CD4-positive, alpha-beta T cell treated with Interleukin-1 beta for 1 hour (primary cell): ENCODE results near the gene ANGPTL2.
"Not testable (repeated sequence)": the region's sequence is repeated elsewhere in the genome, so short reads cannot be mapped to it uniquely, and the experiment has no call there.

Source experiments
- DNase-seq, 2 donors: peaks; one replicate each; pipeline ENCODE4 v3.0.0-alpha.2; 2020 to 2022

The ANGPTL2 gene

DNA sequence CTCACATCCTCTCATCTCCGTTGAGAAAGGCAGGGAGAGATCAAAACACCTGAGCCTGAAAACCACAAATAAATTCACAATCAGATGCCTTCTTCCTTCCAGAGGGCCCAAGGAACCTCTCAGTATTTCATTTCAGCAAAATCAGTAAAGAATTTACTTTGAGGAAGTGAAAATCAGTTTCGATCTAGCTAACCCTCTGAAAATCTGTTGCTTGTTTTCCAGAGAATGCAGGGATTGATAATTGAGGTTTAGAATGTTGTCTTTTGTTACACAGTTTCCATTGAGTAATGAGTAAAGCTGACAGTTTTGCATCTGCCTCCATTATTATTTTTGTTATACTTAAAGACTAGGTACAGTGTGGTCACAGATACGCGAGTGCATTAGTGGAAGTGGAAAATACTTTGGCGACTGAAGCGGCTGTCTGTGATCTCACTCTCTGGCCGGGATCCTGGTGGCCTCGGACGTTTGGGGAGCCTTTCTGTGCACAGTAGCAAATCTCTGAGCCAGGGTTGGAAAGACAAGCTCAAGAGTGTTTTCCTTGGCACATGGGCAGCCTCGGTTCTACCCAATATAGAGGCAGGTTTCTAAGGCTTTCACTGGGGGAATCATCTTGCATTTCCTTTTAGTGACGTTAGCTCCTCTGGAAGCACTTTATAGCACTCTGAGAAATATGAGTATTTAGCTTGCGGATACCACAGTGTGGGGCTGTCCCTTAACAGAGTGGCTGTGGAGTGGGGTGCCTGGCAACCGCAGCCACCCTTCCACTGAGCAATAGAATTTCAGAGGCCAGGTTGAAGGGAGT, 32.2 kb upstream of the ANGPTL2 start:
- DNase-seq: no peak

DNA sequence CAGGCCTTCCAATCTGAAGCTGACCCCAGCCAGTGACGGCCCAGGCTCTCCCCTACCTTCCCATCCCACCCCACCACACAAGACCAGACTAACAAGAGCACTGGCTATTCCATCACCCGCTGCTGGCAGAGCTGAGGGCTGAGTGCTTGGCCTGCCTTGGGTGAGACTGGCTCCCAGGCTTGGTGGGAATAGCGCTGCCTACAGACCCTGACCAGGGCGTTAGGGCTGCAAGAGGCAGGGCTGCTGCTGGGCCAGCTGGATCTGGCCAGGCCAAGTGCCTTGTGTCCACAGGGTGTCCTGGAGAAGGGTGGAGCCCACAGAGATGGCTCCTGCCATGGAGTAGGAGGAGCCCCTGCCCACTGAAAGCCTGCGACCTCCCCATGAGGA, 31.6 kb upstream of the ANGPTL2 start:
- no peak for DNase-seq

DNA sequence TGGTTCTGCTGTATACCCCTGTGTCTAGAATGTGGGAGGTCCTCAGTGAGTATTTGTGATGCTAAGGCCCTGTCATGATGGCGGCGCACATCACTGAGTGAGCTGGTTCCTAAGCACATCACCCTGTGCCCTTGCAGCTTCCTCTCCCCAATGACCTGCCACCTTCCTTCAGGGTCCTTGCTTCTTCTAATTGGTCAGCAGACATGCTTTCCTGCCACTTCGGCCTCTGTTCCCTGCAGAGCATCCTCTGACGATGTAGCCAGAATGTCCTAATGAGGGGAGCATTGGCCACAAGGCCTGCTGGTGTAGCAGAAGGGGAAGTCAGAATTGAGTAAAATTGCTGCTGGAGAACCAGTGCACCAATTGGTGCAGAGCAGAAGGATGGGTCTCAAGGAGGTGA, 31.1 kb upstream of the ANGPTL2 start:
- no peak for DNase-seq

DNA sequence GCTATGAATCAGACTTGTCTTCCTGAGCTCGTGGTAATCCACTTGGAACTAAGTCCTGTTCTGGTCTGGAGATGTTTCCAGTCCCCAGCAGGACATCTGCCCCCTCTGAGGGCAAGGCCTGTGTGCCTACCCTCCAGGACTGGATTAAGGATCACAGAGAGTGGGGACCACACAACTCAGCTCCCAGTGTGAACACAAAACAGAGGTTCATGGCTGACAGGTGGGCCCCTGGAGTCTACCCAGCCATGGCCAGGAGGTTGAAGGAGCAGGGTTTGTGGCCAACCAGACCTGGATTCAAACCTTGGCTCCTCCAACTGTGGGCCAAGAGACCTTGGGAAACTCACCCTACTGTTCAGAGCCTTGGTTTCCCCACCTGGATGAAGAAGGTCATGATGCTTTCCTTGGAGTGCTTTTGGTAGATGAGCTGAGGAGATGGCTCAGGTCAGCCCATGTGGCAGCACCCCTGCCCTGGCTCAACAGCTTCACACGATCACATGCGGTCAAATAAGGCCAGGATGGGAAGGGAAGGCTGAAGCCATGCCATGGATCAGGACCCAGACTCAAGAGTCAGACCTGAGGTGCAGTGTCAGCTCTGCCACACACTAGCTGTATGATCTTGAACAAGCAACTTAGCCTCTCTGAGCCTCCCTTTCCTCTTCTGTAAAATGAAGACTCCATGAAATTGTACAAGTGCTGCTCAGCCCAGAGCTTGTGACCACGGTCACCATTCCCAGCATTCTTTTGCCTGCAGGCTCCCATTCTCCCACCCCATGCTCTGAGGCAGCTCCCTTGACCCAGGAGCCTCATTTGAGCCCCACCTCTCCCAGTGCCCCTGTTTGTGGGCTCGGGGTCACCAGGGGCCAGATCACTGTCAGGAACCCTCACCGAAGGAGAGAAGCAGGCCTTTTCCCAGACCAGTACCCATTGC, 27.3 kb upstream of the ANGPTL2 start:
- no peak for DNase-seq

DNA sequence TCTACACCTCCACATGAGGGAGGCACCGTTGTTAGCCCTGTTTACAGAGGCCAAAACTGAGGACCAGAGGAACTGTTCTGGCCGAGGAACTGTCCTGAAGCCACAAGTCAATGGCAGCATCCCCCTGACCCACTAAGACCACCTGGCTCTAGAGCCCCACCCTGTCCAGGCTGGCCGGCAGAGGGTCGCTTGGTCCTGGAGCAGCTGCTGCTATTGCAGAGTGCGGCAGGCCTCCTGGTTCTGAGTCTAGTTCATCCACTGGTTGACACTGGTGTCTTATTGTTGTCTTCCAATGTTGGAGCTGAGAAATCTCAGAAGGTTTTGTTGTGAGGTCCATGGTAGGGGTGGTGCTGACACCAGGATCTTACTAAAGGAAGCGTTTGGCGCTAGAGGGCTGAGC, 26.6 kb upstream of the ANGPTL2 start:
- no peak for DNase-seq

DNA sequence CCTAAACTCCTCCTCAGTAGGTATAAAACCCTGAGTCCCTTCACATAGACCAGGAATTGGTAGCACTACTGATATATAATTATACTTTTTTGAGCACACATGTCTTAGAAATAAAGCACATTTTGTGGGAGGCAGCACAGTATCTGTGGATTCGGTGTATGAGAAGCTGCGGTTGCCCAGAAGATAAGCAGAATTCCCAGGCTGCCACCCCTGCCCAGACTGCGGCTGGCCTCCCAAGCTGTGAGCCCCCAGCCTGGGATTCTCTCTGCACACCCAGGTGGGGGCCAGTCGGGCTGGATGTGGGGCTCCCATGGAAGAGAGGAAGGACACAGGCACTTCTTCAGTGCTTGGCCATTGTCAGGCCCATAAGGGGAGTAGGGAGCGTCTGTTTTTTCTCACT, 25.6 kb upstream of the ANGPTL2 start:
- no peak for DNase-seq

DNA sequence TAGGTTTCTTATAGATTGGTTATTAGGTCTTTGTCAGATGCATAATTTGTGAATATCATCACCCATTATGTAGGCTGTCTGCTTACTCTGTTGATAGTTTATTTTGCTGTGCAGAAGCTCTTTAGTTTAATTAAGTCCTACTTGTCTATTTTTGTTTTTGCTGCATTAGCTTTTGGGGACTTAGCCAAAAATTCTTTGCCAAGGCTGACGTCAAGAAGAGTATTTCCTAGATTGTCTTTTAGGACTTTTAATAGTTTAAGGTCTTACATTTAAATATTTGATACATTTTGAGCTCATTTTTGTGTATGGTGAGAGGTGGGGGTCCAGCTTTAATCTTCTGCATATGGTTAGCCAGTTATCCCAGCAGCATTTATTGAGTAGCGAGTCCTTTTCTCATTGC, 24.8 kb upstream of the ANGPTL2 start:
- DNase-seq: no peak

DNA sequence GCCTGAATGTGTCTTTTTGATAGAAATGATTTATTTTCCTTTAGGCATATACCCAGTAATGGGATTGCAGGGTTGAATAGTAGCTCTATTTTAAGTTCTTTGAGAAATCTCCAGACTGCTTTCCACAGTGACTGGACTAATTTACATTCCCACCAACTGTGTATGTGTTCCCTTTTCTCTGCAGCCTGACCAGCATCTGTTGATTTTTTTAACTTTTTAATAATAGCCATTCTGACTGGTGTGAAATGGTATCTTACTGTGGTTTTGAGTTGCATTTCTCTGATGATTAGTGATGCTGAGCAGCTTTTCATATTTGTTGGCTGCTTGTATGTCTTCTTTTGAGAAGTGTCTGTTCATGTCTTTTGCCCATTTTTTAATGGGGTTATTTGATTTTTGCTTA, 24.4 kb upstream of the ANGPTL2 start:
- DNase-seq: not testable (repeated sequence)

DNA sequence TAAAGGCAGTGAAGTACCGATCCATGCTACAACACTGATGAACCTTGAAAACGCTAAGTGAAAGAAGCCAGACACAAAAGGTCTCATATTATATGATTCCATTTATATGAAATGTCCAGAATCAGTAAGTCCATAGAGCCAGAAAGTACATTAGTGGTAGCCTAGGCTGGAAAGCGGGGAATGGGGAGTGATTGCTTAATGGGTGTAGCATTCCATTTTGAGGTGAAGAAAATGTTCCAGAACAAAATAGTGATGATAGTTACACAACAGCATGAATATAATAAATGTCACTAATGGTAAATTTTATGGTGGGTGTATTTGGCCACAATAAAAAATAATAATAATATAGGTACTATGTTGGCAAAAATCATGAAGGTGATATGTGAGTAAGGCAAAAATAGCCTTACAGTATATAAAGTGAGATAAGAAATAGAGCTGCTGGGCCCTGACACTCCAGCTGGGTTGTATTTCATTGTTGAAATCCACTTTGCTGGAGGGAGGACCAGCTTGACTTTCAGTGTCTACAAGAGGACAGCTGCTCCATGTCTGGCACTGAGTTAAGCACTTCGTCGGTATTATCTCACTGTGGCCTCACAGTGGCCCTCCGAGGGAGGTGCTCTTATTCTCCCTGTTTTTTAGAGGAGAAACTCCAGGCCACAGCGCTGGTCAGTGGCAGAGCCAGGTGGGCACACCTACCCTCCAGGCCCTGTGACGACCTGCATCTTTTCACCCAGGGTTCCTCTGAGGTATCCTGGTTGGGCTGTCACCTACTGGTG, 22.4 kb upstream of the ANGPTL2 start:
- no peak for DNase-seq

DNA sequence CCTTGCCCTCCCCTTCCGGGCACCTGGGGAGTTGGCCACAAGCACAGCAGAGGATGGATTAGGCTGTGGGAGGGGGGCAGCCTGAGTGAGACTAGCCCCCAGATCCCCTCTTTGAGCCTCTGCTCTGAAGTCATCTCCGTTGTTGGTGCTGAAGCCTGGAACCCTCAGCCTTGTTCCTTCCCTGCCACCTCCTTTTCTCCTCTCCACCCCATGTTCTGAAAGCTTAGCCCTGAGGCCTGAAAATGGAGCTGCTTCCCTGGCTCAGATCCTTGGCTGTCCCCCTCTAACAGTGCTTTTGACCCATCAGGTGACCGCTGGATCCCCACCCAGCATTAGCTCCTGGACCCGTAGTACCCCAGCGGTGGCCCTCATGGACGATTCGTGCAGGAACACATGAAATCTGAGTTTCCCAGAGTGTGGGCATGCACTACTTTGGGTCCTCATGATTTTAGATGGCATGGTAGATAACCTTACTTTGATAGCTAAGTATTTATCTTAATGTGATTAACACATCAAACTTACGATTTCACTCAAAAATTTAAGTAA, 21.6 kb upstream of the ANGPTL2 start:
- DNase-seq: no peak

DNA sequence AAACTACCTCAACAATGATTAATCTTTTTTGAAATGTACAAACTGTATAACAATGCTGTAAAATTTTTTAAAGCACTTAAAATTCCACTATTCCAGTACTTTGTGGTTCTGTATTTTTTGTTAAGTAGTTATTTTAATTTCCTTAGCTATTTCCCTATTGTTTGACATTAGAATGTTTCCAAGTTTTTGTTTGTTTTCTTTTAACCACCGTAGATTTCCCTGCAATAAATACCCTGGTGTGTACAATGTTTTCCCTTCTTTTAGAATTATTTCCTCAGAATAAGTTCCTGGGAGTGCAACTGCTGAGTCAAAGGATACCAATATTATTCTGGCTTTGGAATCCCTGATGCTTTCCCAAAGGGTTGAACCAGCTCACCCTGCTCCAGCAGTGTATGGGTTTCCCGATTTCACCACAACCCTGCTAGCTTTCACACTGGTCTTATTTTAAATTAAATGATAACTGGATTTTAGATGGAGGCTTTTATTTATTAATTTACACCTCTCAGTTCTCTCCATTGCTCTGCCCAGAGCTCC, 20.6 kb upstream of the ANGPTL2 start:
- no peak for DNase-seq

DNA sequence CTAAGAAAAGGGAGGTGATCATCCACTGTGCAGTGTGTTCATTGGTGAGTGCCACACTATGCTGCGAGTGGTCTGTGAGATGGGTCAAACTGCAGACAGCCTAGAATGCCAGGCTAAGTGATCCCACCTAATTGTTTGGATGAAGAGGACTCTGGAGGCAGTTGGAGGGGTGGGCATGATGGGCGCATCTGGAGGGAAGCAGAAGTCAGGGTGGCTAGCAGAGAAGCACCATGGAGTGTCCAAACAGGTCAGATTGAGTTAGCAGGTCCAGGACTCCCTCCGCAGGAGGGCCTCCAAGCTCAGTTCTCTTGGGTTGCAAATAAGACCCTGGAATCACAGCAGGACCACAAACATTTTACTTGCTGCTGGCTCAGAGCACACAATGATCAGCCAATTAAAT, 19.9 kb upstream of the ANGPTL2 start:
- no peak for DNase-seq

DNA sequence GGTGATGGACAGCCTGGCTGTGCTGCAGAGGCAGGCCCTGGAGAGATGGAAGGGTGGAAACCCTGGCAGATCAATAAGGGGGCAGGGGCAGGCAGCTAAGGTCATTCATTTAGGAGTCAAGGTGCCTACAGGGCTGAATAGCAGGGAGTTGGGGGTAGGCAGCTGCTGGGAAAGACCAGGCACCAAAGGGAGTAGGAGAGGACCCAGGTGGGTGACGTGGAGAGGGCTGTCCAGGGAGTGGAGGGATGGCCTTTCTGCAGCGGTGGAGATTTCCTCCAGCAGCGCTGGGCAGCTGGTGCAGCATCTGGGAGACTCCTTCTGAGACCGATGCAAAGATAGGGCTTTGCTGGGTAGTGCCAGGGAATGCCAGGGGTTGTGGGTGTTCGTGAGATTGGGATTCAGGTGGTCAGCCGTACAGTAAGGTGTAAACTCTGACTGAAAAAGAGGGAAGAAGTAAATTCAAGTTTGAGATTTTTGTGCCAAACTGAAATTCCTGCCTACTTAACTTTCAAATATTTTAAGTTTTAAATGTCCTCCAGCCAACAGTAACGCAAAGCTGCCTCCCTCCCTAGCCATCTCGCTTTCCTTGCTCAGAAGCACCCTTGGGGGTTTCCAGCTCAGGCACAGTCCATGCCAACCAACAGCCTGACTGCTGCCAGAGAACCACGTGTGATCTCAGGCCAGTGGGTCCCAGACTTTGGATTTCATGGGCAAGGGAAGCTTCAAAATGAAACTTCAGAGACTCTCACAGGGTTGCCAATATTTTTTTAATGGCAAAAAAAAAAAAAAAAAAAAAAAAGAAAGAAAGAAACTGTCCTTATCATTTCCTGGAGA, 18.6 kb upstream of the ANGPTL2 start:
- no peak for DNase-seq

DNA sequence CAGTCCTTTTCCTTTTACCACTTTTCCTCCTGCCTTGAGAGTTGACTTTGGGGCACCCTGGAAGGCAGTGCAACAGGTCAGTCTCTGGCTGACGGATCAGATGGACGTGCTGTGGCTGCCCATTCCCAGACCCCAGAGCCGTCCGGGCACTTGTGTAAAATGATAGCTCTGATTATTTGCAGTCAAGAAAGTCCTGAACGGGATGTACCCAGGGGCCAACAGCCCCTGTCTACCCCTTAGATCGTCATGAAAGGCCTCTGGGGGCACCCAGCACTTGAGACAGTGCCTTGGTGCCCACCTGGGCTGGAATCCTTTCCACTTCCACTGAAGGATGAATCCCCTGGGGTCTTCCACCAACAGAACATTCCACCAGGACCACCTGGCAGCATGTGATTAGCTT, 17.7 kb upstream of the ANGPTL2 start:
- no peak for DNase-seq

DNA sequence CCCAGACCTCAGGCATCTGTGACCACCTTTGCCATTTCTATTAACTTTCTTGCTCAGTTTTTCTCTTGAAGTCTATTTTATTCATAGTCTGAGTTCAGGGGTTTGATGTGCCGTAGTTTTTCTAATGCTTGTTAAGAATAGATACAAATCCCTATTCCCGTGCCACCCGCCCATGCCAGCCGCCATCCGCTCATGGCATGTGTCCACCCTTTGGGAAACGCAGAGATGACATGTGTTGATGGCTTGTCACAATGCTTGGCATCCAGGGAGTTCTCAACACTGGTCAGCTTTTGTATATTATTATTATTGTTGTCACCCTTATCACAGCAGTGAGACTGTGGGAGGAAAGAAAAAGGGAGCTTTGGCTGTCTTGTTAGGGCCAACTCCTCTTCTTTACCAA, 17.3 kb upstream of the ANGPTL2 start:
- no peak for DNase-seq

DNA sequence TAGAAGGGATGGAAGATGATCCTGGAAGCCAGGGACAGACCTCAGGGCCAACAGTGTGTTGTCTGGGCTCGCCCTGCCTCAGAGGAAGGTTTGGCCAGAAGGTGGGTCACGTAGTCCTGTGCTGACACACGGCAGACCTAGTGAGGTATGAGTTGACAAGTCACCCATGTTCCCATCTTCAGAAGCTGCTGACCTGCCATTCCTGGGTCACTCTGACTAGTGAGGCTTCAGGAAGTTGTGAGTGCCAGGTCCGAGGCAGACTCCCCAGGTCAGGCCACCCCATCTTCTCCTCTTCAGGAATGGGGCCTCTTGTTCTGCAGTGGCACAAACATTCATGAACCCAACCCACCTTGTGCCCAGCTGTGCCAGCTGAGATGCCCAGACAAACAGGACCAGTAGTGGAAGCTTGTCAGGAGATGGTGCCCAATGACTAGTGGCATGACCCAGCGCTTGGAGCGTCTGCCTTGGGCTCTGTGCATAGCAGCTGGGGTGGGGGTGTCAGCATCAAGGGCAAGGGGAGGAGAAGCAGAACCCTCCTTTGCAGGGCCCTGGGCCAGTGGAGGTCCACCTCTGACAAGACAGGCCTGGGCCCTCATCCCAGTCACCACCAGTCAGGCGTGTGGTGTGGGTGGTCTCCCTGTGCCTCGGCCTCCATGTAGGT, 16.8 kb upstream of the ANGPTL2 start:
- DNase-seq: no peak

DNA sequence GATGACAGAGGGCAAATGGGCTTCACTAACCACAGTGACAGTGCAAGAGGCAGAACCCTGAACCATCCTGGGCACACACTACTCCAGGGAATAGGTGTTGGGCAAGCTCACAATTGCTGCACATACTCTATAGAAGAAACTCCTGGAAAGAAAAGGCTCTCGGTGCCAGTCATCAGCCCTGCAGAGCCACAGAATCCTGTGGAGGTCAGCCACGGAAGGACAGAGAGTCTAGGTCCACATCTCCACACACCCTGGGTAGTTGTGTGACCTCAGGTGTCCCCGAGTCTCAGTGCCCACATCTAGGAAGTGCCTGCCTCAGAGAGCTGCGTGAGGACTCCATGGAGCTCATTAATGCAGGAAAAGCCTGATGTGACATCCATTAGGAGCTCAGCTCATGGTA, 16.0 kb upstream of the ANGPTL2 start:
- no peak for DNase-seq

DNA sequence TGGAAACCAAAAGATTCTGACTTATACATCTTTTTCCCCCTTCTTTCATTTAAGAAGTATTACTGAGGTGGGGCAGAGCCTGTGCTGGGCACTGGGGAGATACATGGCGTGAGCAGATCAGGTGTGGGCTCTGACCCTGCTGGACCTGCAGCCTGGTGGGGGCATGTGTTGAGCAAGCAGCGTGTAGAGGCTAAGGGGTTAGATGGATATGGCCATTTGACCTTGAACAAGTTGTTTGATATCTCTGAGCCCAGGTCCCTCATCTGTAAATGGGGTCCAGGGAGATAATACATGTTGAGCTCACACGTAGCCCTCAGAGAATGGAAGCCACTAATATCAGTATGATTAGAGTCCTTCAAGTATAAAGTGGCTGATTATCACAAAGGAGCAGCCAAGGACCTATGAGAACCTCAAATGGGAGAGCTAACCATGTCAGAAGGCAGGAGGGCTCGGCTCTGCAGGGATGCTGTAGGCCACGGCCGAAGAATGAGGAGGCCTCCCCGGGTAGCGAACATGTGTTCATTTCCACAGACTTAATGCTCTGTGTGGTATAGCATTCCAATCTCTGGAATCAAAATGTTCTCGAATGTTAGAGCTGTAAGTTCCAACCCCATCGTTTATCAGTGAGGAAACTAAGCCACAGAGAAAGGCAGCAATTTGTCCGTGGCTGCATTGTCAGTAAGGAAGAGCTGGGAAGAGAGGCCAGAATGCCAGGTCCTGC, 15.4 kb upstream of the ANGPTL2 start:
- DNase-seq: no peak

DNA sequence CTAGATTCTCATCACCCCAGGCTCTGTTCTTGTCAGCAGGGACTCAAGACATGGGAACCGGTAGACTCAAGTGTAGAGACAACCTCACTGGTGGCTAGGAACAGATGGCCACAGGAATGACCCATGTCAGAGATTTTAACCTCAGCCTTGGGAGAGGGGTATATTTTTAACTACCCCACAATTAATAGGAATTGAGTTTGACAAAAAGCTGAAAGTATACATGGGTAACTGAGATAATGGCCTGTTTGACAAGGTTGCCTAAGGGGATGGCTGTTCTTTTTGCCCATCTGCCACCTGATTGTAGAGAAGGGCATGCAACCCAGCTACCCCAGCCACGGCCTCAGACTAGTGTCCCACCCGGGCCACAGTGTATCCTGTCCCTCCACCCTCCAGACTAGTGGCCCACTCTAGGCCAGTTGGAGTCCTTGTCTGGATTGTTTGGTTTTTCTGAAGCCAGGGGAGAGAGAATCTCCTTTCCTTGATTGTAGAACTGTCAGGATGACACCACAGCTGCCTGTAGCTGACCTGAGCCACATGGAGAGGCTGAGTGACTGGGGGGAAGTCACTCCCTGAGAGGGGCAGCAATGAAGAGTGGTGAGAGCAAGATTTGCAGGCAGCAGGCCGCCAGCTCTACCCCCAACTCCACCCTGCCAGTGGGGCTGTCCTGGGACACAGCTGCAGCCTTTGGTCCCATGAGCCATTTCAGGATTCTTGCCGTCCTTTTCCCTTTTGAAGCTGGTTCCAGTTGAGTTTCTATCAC, 14.6 kb upstream of the ANGPTL2 start:
- DNase-seq: no peak
